NCI-H345 treated with DMSO at 0.1 percent for 48 hours (cell line): ENCODE results near the gene ACSS3.
"Not testable (repeated sequence)": the region's sequence is repeated elsewhere in the genome, so short reads cannot be mapped to it uniquely, and the experiment has no call there.

Experiments used
- DNase-seq: peaks from one replicate; lab custom pipeline; 2025; ENCODE audit not compliant: unreplicated experiment; lab: John Stamatoyannopoulos, UW

ACSS3 gene, protein sequence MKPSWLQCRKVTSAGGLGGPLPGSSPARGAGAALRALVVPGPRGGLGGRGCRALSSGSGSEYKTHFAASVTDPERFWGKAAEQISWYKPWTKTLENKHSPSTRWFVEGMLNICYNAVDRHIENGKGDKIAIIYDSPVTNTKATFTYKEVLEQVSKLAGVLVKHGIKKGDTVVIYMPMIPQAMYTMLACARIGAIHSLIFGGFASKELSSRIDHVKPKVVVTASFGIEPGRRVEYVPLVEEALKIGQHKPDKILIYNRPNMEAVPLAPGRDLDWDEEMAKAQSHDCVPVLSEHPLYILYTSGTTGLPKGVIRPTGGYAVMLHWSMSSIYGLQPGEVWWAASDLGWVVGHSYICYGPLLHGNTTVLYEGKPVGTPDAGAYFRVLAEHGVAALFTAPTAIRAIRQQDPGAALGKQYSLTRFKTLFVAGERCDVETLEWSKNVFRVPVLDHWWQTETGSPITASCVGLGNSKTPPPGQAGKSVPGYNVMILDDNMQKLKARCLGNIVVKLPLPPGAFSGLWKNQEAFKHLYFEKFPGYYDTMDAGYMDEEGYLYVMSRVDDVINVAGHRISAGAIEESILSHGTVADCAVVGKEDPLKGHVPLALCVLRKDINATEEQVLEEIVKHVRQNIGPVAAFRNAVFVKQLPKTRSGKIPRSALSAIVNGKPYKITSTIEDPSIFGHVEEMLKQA

DNA sequence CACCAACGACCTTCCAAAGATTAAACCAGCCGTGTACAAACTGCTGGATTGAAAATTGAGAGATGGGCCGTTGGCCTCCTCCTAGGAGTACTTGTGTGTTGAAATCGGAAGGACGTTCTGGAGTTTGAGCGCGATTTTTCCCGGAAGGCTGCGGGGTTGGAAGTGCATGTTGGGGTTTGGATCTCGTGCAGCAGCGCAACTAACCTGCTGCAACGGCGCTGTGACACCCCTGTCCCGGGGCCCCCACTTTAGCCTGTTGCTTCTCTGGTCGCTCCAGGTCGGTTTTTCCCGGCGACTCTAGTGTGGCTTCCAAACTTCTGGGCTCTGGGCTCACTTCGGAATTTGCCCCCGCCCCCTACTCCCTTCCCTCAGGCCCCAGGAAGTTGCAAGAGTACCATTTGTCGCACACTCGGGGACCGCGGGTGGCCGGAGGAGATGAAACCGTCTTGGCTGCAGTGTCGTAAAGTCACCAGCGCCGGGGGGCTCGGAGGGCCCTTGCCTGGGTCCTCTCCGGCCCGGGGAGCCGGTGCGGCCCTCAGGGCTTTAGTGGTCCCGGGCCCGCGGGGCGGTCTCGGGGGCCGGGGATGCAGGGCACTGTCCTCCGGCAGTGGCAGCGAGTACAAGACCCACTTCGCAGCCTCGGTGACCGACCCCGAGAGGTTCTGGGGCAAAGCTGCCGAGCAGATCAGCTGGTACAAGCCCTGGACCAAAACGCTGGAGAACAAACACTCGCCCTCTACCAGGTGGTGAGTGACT, at the start of gene ACSS3:
Gene ACSS3, plus strand, starts transcription at position 394 of the 756 bp plus-strand sequence. Its CDS starts 42 bp downstream, at position 436.
- no peak for DNase-seq

DNA sequence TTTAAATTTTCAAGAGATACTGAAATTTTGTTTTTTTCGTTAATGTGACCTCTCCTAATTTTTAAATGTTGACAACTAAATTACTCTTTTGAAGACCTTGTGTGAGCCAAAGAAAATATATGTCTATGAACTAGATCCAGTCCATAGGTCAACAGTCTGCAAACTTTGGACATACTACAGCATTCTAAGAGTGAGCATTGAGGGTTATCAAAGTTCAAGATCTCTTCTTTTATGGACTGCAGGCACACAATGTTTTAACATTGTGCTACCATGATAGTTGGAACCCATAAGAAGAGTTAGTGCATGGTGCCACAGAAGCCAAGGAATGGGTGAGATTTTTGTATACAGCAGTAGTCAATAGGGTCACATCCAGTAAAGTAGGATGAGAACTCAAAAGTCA, 43.0 kb upstream of the ACSS3 start:
- DNase-seq = no peak

DNA sequence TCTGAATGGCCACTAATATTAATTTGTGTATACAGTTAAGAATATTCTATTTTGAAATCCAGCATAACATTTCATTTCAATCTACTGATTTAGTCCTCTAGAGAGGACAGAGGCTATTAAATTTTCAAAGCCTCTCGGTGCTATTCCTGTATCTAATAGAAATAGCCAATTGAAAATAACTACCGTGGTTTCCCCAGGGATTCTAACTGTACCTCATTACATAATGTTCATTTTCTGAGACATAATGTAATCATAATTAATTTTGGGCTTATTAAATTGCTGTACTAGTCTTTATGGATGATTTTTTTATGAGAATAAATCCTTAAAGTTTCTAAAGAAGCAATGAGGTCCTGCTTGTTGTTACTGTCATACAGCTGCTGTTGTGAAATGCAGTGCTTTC, 38.6 kb upstream of the ACSS3 start:
- DNase-seq = no peak

DNA sequence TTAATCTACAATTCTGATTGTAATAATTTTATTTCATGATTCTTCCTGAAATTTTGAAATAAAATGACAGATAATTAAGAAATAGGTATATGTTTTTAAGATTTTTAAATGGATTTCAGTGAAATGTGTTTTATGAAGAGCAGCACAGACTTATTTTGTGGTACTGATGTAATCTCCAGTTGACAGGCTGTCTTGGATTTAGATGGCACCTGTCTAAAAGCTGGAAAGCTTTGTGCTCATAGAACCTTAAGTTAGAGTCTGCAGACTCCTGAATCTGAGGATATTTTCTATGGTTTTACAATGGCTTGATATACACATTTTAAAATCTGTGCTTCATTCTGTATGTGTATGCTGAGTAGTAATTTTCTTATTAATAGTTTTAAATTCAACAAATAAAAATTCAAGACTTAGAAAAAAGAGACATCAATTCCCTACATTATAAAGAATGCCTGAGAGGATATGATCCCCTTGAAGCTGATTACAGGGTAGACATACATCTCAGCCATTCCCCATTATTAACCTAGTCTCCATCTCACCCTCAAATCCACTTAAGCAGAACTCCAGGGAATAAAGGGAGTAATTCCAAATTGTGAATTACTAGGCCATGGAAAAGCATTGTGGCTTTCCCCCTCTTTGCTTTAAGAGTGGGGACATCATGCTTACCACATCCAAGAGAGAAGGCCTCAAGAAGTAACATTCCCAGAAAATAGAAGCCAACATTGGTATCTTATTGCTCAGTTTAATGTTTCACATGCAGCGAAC, 33.7 kb upstream of the ACSS3 start:
- DNase-seq = no peak

DNA sequence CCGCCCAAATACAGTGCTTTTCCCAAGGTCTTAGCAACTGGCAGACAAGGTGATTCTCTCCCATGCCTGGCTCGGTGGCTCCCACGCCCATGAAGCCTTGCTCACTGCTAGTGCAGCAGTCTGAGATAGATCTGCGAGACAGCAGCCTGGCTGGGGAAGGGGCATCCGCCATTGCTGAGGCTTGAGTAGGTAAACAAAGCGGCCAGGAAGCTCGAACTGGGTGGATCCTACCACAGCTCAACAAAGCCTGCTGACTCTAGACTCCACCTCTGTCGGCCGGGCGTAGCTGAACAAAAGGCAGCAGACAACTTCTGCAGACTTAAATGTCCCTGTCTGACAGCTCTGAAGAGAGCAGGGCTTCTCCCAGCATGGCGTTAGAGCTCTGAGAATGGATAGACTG, 12.9 kb upstream of the ACSS3 start:
- DNase-seq = not testable (repeated sequence)

DNA sequence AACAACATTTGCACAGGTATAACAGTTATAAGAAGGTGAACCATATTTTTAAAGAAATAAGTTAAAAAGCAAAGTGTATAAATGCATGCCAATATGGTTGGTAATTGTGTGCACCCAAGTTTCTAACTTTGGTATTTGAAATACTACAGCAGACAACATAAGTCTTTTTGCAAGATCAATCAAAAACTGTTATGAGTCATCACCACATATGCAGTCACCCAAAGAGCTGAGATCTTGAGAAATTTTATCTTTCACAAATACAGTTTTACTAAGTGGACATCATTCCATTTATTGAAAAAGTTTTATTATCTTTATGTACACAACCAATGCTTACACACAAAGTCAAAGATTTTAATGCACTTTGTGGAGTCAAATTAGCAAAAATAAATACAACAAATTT, 7.0 kb upstream of the ACSS3 start:
- DNase-seq = no peak

DNA sequence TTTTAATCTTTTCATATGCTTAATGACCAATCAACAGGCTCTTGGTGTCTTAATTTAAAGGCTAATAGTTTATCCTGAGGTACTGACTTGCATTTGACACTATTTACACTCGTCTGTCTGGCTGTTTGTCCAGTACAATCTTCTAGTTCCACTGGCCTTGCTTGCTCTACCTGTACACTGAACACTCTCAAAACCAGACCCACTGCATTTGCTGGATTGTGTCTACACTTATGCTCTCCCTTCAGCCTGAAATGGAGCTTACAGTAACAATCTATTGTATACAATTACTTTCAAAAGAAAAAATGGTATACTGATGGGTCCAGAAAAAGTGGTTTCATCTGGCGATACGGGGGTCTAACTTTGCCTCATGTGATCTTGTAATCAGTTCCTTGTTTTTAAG, 2.3 kb upstream of the ACSS3 start:
- DNase-seq = no peak

DNA sequence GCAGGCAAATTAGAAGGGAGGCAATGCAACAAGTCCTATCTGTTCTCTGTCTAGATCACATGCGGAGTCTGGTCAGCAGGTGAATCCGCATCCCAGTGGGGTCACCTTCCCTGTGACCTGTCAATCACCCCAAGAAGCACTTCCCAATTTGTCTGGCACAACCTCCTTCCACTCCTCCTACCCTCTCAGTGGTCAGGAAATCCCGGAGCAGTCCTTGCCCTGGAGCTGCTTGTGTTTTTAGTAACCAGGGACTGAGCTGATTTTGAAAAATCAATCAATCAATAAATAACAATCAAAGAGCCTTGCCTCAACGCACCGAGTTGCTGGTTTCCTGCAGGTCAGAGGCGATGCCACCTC, 572 bp upstream of the ACSS3 start:
- peak; percentile 15 for DNase-seq

DNA sequence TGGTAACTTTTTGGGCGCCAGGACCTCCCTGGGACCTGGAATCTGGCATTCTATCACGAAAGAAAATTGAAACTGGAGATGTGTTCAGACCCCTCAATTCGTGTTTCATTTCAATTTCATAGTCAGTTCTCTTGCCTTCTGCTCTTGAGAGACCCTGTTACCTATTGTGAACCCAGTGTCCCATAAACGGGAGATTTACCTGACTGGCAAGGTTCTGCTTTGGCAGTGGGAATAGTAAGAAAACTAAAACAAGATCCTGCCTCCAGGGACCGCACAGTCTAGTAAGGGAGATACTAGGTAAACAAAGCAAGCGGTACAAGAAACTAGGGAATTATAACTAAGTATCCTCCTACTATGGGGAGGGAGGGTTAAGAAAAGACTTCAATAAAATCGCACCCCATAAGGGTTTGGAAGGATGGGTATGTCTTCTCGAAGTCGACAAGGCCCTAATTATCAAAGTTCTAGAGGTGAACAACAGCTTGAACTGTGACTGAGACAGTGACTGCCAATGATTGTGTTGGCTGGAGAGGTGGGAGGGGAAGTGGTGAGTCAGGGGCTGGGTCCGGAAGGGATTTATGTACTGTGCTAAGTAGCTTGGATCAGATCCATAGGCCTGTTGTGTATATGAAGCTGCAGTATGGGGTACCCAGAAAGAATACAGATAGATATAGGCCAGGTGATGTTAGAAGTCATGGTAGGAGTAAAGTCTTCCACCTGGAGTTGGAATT, 754 bp downstream of the ACSS3 start:
- DNase-seq = no peak

DNA sequence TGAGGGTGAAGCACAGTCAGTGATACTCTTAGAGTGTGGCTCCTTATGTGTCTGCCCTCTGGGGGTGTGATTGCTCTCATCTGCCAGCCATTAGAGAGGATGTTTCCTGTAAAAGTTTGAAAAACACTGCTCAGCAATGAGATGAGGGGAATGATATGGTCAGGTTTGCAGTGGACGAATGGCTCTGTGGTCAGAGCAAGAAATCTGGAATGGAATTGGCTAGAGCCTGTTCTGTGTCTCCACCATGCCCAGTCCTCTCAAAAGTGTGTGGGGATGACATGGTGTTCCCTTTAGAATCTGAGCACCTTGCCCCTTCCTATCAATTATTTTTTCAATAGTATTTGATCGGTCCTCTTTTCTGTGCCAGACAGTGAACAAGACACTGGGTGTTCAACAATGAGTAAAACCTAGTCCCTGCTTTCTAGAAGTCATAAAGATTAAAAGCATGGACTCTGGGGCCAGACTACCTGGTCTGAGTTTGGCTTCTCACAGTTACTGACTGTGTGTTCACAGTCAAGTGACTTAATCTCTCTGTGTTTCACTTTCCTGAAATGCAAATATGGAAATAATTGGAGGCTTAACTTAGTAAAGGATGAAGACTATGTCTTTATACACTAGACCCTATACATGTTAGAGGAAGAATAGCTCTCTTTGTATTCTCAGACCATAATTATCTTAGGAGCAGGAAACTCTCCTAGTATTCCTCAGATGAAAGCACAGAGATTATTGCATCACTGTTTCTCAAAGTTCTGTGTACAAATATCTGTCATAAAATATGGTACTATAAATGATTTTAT, 1.6 kb downstream of the ACSS3 start:
- no peak for DNase-seq

DNA sequence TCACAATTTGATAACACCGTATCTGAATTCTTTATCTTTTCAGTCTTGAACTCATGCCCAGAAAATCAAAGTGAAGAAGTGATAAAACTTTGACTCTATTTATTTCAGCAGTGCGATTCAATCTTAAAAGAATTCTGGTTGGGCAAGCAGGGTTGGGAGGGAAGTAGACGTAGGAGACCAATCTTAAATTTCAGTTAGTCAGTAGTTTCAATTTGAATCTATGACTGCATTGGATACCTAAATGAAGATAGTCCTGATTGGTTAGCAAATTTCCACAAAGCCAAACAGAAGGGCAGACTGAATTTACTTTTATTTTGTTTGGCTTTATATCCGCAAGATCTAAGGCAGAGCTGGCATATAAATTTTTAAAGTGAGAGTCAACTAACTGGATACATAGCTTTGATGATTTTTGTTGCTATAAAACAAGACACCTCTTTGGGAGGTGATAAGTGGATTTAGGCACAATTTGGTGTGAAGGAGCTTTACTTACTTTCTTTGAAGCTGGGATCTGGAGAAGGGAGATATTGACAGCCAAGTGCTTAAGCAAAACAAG, 2.6 kb downstream of the ACSS3 start:
- DNase-seq = no peak

DNA sequence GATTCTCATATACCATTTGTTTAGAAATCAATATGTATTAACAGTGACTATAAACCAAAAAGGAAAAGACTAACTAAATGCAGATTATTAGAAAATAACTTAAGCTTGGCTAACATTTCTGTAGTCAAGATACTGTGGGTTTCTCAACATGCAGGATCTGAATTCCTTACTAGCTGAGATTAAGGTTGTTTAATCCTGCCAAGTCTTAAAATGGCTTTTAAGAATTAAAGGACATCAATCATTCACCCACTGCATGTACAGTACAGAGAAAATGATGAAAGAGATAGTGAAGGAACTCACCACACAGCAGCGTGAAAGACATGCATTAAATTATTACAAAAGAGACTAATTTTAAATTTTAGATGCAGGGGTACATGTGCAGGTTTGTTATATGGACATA, 3.8 kb downstream of the ACSS3 start:
- no peak for DNase-seq

DNA sequence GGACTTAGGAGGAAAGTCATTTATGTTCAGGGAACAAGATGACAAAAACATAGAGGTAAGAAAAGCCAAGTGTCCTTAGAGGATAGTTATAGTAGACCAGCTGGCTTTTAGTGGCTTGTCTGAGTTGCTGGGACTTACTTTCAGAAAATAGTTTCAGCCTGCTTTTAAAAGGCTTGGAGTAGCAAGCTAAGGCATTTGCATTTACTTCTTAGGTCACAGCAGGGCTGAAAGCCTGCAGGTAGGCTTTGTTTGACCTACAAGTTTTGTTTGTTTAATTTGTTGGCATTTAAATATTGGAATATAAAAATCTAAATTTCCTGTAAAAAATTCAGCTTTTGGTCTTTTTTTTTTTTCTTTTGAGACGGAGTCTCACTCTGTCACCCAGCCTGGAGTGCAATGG, 5.1 kb downstream of the ACSS3 start:
- no peak for DNase-seq

DNA sequence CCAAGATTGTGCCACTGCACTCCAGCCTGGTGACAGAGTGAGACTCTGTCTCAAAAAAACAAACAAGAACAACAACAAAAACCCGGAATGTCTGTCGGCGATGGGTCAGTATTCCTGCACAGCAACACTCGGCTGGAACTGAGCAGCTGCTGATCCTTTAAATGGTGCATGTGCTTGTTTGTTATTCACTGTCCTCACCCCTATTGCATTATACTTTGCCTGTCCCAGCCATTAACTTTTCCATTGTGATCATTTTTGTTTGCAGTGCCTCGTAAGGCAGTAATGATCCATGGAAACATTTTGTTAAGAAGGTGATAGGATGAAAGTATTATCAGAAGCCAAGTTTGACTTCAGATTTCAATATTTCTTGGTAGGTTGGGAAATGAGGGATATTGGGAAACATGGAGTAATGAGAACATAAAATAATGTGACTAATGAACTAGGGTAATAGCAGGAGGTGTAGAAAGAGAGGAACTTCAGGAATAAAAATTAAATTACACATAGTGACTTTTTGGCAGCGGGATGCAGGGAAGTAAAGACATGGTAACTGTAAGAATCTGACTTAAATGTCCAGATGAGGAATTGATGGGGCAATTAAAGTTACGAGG, 6.1 kb downstream of the ACSS3 start:
- no peak for DNase-seq

DNA sequence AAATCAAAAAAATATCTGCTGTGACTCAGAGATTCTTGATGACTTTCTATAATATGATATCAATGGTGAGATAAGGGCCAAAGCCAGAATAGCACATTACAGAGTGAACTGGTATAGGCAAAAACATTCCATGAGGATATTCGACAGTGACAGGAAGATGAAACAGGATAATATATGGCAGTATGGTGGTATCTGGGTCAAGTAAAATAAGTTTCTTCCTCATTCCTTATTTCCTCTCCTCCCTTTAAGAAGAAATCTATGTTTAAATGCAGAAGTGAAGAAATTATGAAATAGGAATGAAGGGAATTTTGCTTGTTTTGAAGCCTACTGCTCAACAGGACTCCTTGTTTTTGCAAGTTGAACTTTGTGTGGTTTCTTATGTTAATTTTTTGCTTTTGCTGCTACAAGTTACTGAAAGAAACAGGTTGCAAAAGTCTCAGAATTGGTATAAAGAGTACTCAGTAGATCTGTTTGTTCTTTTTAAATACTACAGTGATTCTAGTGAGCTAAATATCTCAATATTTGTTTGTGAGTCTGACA, 7.0 kb downstream of the ACSS3 start:
- no peak for DNase-seq

DNA sequence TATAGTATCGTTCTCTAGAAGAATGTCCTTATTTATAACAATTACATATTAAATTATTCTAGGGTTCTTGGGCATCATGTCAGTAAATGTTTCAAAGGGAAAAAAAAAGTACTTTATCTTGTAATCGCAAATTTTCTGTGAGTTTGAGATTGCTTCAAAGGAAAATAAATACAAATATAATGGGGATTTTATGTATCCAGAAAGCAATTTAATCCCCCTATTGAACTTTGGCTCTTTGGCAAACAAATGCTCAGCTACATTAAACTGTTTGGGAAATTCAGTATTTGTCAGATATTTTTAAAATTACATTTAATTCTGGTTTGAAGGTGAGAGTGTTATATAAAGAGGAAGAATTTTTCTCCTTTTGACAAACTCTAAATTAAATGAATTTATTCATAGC, 8.0 kb downstream of the ACSS3 start:
- no peak for DNase-seq

DNA sequence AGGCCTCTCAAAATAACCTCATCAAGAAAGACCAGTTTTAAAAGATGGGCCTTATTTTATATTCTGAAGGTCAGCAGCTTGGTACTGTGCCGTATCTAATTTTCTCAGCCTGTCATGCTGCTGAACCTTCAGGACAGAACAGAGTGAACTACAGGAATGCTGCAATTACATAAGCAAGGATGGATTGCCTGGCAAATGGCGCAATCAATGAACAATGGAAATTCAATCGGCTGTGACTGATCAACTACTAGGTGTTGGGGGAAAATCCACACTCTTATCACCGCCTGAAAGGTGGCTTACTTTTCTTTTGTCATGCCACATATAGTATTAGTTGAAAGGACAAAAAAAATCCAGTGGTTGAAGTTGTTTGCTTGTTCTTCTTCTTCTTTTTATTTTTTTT, 8.5 kb downstream of the ACSS3 start:
- peak; percentile 19 for DNase-seq

DNA sequence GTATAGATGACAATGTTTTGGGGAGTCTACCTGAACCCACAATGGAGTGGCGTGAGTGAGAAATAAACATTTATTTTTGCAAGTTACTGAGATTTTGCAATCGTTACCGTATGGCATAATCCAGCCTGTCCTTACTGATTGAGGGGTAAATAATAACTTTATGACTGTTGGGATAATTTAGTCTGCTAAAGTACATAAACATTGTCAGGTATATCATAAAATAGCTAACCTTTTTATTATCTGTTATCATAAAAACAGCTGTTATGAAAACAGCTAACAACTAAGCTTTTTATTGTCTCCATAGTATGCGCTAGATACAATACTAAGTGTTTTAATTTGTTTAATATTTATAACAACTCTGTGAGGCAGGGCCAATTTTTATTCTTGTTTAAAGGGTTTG, 10.3 kb downstream of the ACSS3 start:
- DNase-seq = no peak

DNA sequence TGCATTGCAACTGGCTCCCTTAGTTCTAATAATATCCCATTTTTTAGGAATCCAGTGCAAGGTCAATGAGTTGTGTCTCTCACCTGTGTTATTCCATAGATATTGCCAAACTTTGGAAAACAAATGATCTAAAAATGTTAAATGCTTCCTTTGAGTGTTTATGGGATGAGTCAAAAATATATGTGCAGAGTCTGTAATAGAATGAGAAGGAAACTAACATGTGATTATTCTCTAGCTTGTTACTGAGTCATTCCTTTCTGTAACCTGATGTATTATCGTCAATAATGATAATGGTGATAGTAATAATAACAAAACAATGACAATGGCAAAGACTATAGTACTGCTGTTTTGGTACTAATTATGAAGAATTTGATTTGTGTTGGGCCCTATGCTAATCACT, 11.5 kb downstream of the ACSS3 start:
- no peak for DNase-seq
